Measurements from ENCODE around the gene KCNH5.
A peak's percentile ranks its signal among the peaks of the same experiment; 100 is the strongest.

KCNH5 gene

GRCh38 chr14:62736048-62737043, 308.9 kb downstream of the KCNH5 start:
- DNase-seq, result no peak

- no peak for DNase-seq
Measured at GRCh38 chr14:62734831-62735230, 310.4 kb downstream of the KCNH5 start.

GRCh38 chr14:62722406-62722805, 322.9 kb downstream of the KCNH5 start:
- no peak for DNase-seq

- no peak for DNase-seq
Measured at GRCh38 chr14:62718629-62719028, 326.6 kb downstream of the KCNH5 start.

- peak; percentile 39 for DNase-seq
Measured at GRCh38 chr14:62711351-62712023, 333.8 kb downstream of the KCNH5 start.

- no peak for DNase-seq
Measured at GRCh38 chr14:62710811-62711210, 334.4 kb downstream of the KCNH5 start.

GRCh38 chr14:62709773-62710172, 335.5 kb downstream of the KCNH5 start:
- DNase-seq, result no peak

- DNase-seq, result no peak
Measured at GRCh38 chr14:62706217-62706616, 339.0 kb downstream of the KCNH5 start.

- DNase-seq, result no peak
Measured at GRCh38 chr14:62697461-62697860, 347.8 kb downstream of the KCNH5 start.

GRCh38 chr14:62696929-62697328, 348.3 kb downstream of the KCNH5 start:
- DNase-seq, result no peak

- DNase-seq, result no peak
Measured at GRCh38 chr14:62696331-62696924, 348.8 kb downstream of the KCNH5 start.

GRCh38 chr14:62694075-62694474, 351.2 kb downstream of the KCNH5 start:
- DNase-seq, result no peak

GRCh38 chr14:62692490-62693106, 352.7 kb downstream of the KCNH5 start:
- DNase-seq, result no peak

- DNase-seq, result peak; percentile 73
Measured at GRCh38 chr14:62691647-62692489, 353.4 kb downstream of the KCNH5 start.

GRCh38 chr14:62689733-62690132, 355.5 kb downstream of the KCNH5 start:
- peak; percentile 7 for DNase-seq

GRCh38 chr14:62687818-62688217, 357.4 kb downstream of the KCNH5 start:
- DNase-seq, result no peak

- DNase-seq, result no peak
Measured at GRCh38 chr14:62684376-62684775, 360.9 kb downstream of the KCNH5 start.

GRCh38 chr14:62682208-62682607, 363.1 kb downstream of the KCNH5 start:
- no peak for DNase-seq

- no peak for DNase-seq
Measured at GRCh38 chr14:62674563-62675237, 370.6 kb downstream of the KCNH5 start.

- no peak for DNase-seq
Measured at GRCh38 chr14:62673014-62673755, 372.1 kb downstream of the KCNH5 start.

GRCh38 chr14:62670526-62670925, 374.7 kb downstream of the KCNH5 start:
- no peak for DNase-seq
